NCI-H1092 (cell line): ENCODE results near the gene PDGFB.
A peak's percentile ranks its signal among the peaks of the same experiment; 100 is the strongest.

Source experiments
- DNase-seq: peaks from one replicate; lab custom pipeline; 2025; lab: John Stamatoyannopoulos, UW

The PDGFB gene

GRCh38 chr22:39254122-39254521 lies 9.3 kb upstream of the PDGFB start:
- no peak for DNase-seq

GRCh38 chr22:39253435-39254070 lies 8.8 kb upstream of the PDGFB start:
- DNase-seq = peak; percentile 36

GRCh38 chr22:39252461-39253434 lies 8.0 kb upstream of the PDGFB start:
- DNase-seq = no peak

- no peak for DNase-seq
These were observed 7.1 kb upstream of the PDGFB start for GRCh38 chr22:39251762-39252460.

- DNase-seq = no peak
These were observed 6.1 kb upstream of the PDGFB start for GRCh38 chr22:39250838-39251237.

- no peak for DNase-seq
These were observed 5.3 kb upstream of the PDGFB start for GRCh38 chr22:39250131-39250530.

- DNase-seq = no peak
These were observed 4.4 kb upstream of the PDGFB start for GRCh38 chr22:39249086-39249704.

GRCh38 chr22:39248254-39248653 lies 3.5 kb upstream of the PDGFB start:
- DNase-seq = no peak

- no peak for DNase-seq
These were observed 2.6 kb upstream of the PDGFB start for GRCh38 chr22:39247361-39247760.

- no peak for DNase-seq
These were observed 2.0 kb upstream of the PDGFB start for GRCh38 chr22:39246690-39247332.

- DNase-seq = no peak
These were observed 1.4 kb upstream of the PDGFB start for GRCh38 chr22:39246217-39246616.

- DNase-seq = no peak
These were observed 603 bp upstream of the PDGFB start for GRCh38 chr22:39245130-39246039.

- no peak for DNase-seq
These were observed 666 bp downstream of the PDGFB start for GRCh38 chr22:39244136-39244495.

- no peak for DNase-seq
These were observed 1.2 kb downstream of the PDGFB start for GRCh38 chr22:39243439-39244135.

- DNase-seq = no peak
These were observed 2.0 kb downstream of the PDGFB start for GRCh38 chr22:39242595-39243438.

- no peak for DNase-seq
These were observed 2.8 kb downstream of the PDGFB start for GRCh38 chr22:39241794-39242594.

- DNase-seq = no peak
These were observed 3.7 kb downstream of the PDGFB start for GRCh38 chr22:39240831-39241793.
